GM12874 (cell line): ENCODE data around the gene PFN3.

Experiments
- TF ChIP-seq, protein P1 (sequence below): IDR thresholded peaks from 2 replicates; pipeline ENCODE4 v1.5.1; 2011; ENCODE audit warnings: low read depth, mild to moderate bottlenecking, control low read depth, low read length, moderate library complexity; ENCODE audit not compliant: insufficient read depth

The PFN3 gene

GRCh38 chr5:177445917-177446199 lies 45.4 kb upstream of the PFN3 start:
- TF ChIP-seq, protein P1, sequence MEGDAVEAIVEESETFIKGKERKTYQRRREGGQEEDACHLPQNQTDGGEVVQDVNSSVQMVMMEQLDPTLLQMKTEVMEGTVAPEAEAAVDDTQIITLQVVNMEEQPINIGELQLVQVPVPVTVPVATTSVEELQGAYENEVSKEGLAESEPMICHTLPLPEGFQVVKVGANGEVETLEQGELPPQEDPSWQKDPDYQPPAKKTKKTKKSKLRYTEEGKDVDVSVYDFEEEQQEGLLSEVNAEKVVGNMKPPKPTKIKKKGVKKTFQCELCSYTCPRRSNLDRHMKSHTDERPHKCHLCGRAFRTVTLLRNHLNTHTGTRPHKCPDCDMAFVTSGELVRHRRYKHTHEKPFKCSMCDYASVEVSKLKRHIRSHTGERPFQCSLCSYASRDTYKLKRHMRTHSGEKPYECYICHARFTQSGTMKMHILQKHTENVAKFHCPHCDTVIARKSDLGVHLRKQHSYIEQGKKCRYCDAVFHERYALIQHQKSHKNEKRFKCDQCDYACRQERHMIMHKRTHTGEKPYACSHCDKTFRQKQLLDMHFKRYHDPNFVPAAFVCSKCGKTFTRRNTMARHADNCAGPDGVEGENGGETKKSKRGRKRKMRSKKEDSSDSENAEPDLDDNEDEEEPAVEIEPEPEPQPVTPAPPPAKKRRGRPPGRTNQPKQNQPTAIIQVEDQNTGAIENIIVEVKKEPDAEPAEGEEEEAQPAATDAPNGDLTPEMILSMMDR = no peak

DNA sequence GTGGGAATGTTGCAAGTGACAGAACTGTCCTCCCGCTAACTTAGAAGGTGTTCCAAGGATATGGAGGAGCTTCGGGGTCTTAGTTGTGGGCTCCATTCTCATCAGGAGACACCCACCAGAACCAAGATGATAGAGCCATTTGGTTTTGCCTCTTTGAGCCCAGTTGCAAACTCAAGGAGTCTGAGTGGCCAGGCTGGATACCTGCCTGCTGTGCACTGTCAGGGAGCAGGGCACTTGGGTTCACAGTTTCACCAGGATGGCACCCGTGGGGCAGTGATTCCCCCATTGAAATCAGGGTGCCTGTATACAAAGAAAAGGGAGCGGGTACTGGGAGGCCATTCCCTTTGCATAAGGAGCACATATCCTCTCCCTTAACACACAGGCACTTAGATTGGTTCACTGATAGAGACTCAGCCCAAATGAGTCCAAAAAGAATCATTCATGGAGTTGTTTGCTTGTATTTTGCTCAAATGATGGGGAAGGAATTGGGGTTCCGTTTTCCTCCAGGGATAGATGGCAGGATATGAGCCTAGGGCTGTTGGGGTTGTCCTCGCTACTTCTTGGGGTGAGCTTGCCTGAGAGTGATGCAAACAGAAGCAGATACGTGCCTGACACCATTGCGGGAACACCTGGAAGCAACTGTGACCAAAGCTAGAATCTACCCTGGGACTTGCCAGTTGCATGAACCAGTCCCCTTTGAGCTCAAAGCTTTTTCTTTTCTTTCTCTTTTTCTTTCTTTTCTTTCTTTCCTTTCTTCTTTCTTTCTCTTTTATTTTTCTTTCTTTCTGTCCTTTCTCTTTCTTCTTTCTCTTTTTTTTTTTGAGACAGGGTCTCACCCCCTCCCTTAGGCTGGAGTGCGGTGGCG lies 44.8 kb upstream of the PFN3 start:
- TF ChIP-seq, protein P1 = no peak

DNA sequence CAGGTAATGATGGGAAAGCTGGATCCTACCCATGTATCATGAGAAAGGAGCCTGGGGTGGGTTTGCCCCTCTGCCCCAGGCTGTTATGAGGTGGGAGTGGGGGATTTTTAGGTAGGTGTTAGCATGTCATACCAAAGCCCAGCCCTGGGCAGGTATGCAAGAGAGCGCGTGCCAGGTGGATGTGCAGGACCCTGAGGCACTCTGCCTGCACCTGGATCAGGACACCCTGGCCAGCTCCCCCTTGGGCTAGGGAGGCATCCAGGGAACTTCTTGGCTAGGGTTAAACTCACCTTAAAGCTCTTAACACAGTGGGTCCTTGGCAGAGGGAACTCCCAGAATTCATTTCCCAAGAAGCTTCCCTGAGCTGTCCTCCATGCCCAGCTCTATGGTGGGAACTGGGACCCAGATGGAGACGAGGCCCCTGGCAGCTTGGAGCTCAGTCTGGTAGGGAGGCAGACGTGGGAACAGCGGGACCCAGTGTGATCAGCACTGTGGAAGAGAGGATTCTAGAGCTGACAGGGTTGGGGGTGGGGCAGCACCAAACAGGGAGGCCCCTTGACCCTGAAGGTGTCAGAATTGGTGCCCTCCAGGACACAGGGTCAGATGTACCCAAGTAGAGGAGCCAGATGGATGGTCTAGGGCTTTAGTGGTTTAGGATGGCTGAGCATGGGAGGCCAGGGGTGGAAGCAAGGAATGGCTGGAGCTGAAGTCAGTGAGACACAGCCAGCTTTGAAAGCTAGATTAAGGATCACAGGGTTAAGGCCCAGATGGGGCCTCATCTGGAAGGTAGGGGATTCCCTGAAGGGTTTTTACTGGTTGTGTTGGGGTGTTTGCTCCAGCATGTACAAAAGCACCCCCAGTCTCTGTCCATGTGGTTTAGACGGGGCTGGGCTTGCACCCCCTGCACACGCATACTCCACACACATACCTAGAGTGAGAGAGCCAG lies 43.9 kb upstream of the PFN3 start:
- TF ChIP-seq, protein P1 = no peak

- TF ChIP-seq, protein P1 = no peak
Observed at GRCh38 chr5:177443144-177443983, 42.9 kb upstream of the PFN3 start.

- TF ChIP-seq, protein P1 = no peak
Observed at GRCh38 chr5:177442066-177442826, 41.8 kb upstream of the PFN3 start.

DNA sequence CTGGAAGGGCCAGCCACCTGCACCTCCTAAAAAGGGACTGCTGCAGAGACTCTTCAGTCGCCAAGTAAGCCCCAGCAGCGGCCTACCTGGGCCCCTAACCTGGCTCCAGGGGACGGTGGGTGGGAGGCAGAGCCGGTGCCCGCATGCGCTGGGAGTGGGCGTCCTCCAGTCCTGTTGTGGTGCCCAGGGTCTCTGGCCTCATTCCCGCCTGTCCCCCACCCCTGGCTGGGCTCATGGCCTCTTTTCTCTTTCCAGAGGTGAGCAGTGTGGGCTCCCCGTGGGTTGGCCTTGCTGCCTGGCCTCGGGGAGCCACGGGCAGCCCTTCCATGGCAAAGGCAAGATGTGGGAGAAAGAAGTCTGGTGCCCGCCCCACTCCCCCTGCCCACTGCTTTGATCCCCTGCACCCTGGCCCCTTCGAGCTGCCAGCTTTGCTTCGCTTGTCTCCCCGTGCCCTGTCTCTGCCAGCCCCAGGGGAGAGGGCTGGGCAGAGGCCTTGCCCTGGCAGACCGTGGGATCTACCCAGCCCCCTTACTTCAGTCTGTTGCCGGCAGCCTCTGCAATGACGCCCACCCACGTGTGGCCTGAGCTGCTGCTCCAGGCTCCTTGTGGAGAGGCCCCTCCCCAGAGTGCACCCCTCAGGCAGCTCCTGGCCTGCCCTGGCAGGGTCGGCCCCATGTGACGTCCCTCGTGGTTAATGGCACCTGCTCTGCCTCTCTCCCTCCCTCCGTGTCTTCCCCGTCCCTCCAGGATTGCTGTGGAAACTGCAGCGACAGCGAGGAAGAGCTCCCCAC lies 40.7 kb upstream of the PFN3 start:
- TF ChIP-seq, protein P1 = no peak
